ENCODE data around the gene BCAP31.
"Not testable (repeated sequence)": the region's sequence is repeated elsewhere in the genome, so short reads cannot be mapped to it uniquely, and the experiment has no call there.

The BCAP31 gene

DNA sequence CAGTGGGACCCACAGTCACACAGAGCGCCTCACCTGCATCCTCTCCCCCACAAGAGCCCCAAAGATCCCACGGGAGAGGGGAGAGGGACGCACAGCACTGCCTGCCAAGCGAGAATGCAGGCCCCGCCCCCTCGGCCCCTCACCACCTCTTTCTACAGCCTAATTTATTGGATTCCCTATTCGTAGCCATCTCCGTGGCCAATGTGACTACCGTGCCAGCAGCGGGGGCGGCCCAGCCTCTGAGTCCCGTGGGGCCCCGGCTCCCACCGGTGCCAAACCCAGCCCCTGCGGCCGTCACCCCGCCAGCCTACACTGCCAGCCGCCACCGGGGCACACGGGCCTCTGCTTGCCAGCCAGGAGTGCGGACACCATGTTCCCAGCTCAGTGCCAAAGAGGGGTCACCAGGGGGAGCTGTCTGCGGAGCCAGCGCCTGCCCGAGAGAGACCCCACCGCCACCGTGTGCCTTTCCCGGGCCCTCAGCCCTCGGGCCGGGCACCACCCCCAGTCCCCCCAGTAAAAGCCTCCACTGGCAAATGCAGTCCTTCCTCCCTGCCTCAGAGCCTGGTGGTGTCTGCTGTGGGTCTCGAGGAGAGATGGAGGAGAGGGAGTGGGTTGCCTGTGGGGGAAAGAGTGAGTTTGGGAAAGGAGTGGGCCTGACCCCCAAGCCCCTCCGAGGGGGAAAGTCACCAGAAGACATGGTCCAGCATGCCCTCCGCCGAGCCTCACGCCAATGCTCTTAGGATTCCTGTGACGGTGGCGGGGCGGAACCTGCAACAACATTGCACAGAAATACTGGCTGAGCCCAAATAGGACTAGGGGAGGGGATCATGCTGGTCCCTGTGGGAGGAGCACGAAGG, 20.3 kb upstream of the BCAP31 start:
- H3K4me1 ChIP-seq (ENCODE audit: insufficient read depth, poor library complexity, severe bottlenecking): no peaks in the 10 kb centered on the region
- H3K36me3 ChIP-seq (ENCODE audit: low read depth): no peaks in the 10 kb centered on the region
- no peak for ATAC-seq (ENCODE audit: low read depth)
- TF ChIP-seq, protein P1, sequence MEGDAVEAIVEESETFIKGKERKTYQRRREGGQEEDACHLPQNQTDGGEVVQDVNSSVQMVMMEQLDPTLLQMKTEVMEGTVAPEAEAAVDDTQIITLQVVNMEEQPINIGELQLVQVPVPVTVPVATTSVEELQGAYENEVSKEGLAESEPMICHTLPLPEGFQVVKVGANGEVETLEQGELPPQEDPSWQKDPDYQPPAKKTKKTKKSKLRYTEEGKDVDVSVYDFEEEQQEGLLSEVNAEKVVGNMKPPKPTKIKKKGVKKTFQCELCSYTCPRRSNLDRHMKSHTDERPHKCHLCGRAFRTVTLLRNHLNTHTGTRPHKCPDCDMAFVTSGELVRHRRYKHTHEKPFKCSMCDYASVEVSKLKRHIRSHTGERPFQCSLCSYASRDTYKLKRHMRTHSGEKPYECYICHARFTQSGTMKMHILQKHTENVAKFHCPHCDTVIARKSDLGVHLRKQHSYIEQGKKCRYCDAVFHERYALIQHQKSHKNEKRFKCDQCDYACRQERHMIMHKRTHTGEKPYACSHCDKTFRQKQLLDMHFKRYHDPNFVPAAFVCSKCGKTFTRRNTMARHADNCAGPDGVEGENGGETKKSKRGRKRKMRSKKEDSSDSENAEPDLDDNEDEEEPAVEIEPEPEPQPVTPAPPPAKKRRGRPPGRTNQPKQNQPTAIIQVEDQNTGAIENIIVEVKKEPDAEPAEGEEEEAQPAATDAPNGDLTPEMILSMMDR (IDR thresholded peaks at IDR 0.05; ENCODE audit: poor library complexity, severe bottlenecking): no peak
- no peaks in the 10 kb centered on the region for H3K27me3 ChIP-seq (ENCODE audit: insufficient read depth, poor library complexity, severe bottlenecking)
- no peak for DNase-seq (ENCODE audit: low spot score)
- no peaks in the 10 kb centered on the region for H3K9me3 ChIP-seq (ENCODE audit: severe bottlenecking)
- no peak overlapping the region for H3K27ac ChIP-seq (ENCODE audit: poor library complexity, severe bottlenecking)
- H3K4me3 ChIP-seq (ENCODE audit: severe bottlenecking): no peak overlapping the region

DNA sequence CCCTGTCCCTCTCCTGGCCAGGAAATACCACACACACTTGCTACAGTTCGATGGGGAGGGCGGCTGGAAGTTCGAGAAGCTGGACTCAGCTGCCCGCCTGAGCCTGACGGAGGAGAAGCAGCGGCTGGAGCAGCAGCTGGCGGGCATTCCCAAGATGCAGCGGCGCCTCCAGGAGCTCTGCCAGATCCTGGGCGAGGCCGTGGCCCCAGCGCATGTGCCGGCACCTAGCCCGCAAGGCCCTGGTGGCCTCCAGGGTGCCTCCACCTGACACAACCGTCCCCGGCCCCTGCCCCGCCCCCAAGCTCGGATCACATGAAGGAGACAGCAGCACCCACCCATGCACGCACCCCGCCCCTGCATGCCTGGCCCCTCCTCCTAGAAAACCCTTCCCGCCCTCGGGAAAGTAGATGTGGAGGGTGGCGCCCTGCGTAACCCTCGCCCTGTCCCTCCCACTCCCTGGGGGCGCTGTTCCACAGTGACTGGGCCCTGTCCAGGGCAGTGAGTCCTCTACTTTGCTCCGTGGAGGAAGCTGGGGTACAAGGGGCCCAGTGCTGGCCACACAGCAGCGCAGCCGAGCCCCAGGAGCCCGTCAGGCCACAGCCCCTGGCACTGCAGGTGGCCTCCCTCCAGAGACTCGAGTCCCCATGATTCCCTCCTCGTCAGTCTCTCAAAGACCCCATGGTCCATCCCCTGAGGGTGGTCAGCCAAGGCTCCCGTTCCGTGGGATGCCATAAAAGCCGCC, 19.5 kb upstream of the BCAP31 start:
- not testable (repeated sequence) for H3K27me3 ChIP-seq (ENCODE audit: insufficient read depth, poor library complexity, severe bottlenecking); H3K27ac ChIP-seq (ENCODE audit: poor library complexity, severe bottlenecking); H3K4me1 ChIP-seq (ENCODE audit: insufficient read depth, poor library complexity, severe bottlenecking); H3K36me3 ChIP-seq (ENCODE audit: low read depth); H3K4me3 ChIP-seq (ENCODE audit: severe bottlenecking); DNase-seq (ENCODE audit: low spot score); ATAC-seq (ENCODE audit: low read depth); H3K9me3 ChIP-seq (ENCODE audit: severe bottlenecking)

DNA sequence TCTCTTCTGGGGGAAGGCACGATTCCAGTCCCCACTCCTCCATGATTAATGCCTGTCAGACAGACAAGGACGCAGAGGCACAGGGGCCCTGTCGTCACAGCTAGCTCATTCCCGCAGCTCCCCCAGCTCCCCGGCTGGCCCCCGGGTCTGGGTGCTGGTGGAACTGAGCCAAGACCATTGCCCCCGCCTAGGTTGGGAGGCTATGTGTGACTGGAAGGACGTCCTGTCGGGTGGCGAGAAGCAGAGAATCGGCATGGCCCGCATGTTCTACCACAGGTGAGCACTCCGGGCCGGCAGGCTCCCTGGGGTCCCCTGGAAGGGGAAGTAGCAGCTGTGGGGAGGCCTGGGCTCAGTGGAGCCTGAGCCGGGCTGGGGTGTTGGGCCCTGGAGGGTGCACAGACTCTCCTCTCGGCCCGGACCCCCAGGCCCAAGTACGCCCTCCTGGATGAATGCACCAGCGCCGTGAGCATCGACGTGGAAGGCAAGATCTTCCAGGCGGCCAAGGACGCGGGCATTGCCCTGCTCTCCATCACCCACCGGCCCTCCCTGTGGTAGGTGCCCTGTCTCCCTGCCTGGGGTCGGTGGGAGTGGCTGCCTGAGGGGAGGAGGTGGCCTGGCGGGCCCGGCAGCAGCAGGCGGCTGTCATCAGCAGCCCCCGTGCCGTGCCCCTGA, 18.7 kb upstream of the BCAP31 start:
- not testable (repeated sequence) for H3K27me3 ChIP-seq (ENCODE audit: insufficient read depth, poor library complexity, severe bottlenecking); H3K4me1 ChIP-seq (ENCODE audit: insufficient read depth, poor library complexity, severe bottlenecking); H3K9me3 ChIP-seq (ENCODE audit: severe bottlenecking); H3K36me3 ChIP-seq (ENCODE audit: low read depth); DNase-seq (ENCODE audit: low spot score); ATAC-seq (ENCODE audit: low read depth); H3K27ac ChIP-seq (ENCODE audit: poor library complexity, severe bottlenecking); H3K4me3 ChIP-seq (ENCODE audit: severe bottlenecking)

DNA sequence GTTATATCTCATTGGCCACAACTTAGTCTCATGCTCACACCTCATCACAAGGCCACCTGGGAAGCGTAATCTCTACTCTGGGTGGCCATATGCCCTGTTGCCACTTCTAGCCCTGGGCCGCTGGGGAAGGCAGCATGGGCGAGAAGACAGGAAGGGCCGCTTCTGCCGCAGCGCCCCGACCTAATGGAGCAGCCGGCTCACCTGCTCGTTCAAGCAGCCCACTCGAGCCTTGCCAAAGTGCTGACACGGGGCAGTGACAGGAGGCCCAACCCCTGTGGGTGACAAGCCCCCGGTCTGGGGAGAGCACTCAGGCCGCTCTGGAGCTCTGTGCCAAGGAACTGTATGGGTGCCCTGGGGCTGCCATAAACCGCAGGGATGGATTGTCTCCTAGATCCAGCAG, 17.9 kb upstream of the BCAP31 start:
- not testable (repeated sequence) for H3K27ac ChIP-seq (ENCODE audit: poor library complexity, severe bottlenecking); H3K27me3 ChIP-seq (ENCODE audit: insufficient read depth, poor library complexity, severe bottlenecking); H3K4me3 ChIP-seq (ENCODE audit: severe bottlenecking); H3K36me3 ChIP-seq (ENCODE audit: low read depth); DNase-seq (ENCODE audit: low spot score); ATAC-seq (ENCODE audit: low read depth); H3K9me3 ChIP-seq (ENCODE audit: severe bottlenecking); H3K4me1 ChIP-seq (ENCODE audit: insufficient read depth, poor library complexity, severe bottlenecking)

DNA sequence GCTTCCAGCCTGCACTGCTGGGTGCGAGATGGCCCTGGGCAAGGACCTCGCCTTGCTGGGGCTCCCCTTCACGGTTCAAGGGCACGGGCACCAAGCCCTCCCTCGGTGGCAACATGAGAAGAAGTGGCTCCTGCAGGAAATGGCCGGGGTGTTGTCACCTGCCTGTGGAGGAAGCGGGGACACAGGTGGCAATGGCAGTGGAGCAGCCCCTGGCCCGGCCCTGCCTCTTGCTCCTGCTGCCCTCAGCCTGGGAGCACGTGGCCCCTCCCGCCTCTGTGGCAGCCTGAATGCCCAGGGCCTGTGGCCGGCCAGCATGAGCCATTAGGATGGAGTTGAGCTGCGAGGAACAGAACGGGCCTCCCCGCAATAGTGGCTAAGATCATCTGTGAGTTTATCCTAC, 17.3 kb upstream of the BCAP31 start:
- no peak overlapping the region for H3K4me3 ChIP-seq (ENCODE audit: severe bottlenecking)
- H3K27ac ChIP-seq (ENCODE audit: poor library complexity, severe bottlenecking): no peak overlapping the region
- DNase-seq (ENCODE audit: low spot score): no peak
- no peaks in the 10 kb centered on the region for H3K9me3 ChIP-seq (ENCODE audit: severe bottlenecking)
- TF ChIP-seq, protein P1 (IDR thresholded peaks at IDR 0.05; ENCODE audit: poor library complexity, severe bottlenecking): no peak
- no peaks in the 10 kb centered on the region for H3K27me3 ChIP-seq (ENCODE audit: insufficient read depth, poor library complexity, severe bottlenecking)
- no peak for ATAC-seq (ENCODE audit: low read depth)
- H3K4me1 ChIP-seq (ENCODE audit: insufficient read depth, poor library complexity, severe bottlenecking): no peaks in the 10 kb centered on the region
- H3K36me3 ChIP-seq (ENCODE audit: low read depth): no peaks in the 10 kb centered on the region

DNA sequence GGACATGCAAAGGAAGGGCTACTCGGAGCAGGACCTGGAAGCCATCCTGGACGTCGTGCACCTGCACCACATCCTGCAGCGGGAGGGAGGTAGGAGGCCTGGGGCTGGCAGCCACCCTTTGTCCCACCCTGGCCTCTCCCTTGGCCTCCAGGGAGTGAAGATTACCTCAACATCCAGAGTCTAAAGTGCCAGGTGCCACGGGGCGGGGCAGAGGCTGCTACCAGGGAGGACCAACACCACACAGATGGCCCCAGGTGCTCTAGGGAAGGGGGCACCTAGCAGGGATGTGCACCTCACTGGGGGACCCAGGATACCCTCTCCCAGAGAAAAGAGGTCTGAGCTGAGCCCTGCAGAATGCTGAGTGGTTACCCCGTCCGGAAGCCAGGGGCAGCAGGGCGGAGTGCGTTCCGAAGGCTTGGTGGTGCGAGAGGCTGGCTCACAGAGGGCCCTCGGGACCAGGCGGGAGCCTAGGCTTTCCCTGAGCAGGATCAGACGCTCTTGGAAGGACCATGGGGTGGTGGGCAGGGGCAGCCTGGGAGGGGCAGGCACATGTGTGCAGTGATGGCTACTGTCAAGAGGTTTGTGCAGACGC, 16.5 kb upstream of the BCAP31 start:
- Histone ChIP-seq H3K9me3 (ENCODE audit: severe bottlenecking) (no peaks in the 10 kb centered on the region), H3K36me3 (ENCODE audit: low read depth) (no peaks in the 10 kb centered on the region), H3K4me1 (ENCODE audit: insufficient read depth, poor library complexity, severe bottlenecking) (no peaks in the 10 kb centered on the region), H3K4me3 (ENCODE audit: severe bottlenecking) (no peak overlapping the region), H3K27ac (ENCODE audit: poor library complexity, severe bottlenecking) (no peak overlapping the region), H3K27me3 (ENCODE audit: insufficient read depth, poor library complexity, severe bottlenecking) (no peaks in the 10 kb centered on the region)
- ATAC-seq (ENCODE audit: low read depth) (no peak), DNase-seq (ENCODE audit: low spot score) (no peak)
- TF ChIP-seq, protein P1 (IDR thresholded peaks at IDR 0.05; ENCODE audit: poor library complexity, severe bottlenecking): no peak

Measured in RWPE2 (cell line).